Measurements from ENCODE around the gene DRD5.

DRD5 gene

GRCh38 chr4:9812501-9813340 is 31.3 kb downstream of the DRD5 start:
- Histone ChIP-seq H2AFZ (ENCODE audit: low read length, unreplicated experiment) (no peak overlapping the region), H3K79me2 (ENCODE audit: control insufficient read depth, insufficient read depth, low read length, unreplicated experiment) (no peaks in the 10 kb centered on the region), H3K4me3 (ENCODE audit: low read depth, low read length) (no peak overlapping the region), H3K4me1 (ENCODE audit: control insufficient read depth, insufficient read depth, low read length, unreplicated experiment) (no peaks in the 10 kb centered on the region), H3K27me3 (ENCODE audit: insufficient read depth, low read length) (no peaks in the 10 kb centered on the region), H3K36me3 (ENCODE audit: insufficient read depth, low read length) (no peaks in the 10 kb centered on the region), H3K27ac (ENCODE audit: low read depth, low read length) (no peak overlapping the region)

- Histone ChIP-seq H3K4me1 (ENCODE audit: control insufficient read depth, insufficient read depth, low read length, unreplicated experiment) (no peaks in the 10 kb centered on the region), H3K4me3 (ENCODE audit: low read depth, low read length) (no peak overlapping the region), H3K27ac (ENCODE audit: low read depth, low read length) (no peak overlapping the region), H3K27me3 (ENCODE audit: insufficient read depth, low read length) (no peaks in the 10 kb centered on the region), H3K36me3 (ENCODE audit: insufficient read depth, low read length) (no peaks in the 10 kb centered on the region), H2AFZ (ENCODE audit: low read length, unreplicated experiment) (no peak overlapping the region), H3K79me2 (ENCODE audit: control insufficient read depth, insufficient read depth, low read length, unreplicated experiment) (no peaks in the 10 kb centered on the region)
Measured at GRCh38 chr4:9816285-9816684, 34.9 kb downstream of the DRD5 start.

GRCh38 chr4:9820343-9820742 is 38.9 kb downstream of the DRD5 start:
- Histone ChIP-seq H3K79me2 (ENCODE audit: control insufficient read depth, insufficient read depth, low read length, unreplicated experiment) (no peaks in the 10 kb centered on the region), H3K27me3 (ENCODE audit: insufficient read depth, low read length) (no peaks in the 10 kb centered on the region), H3K36me3 (ENCODE audit: insufficient read depth, low read length) (no peaks in the 10 kb centered on the region), H3K27ac (ENCODE audit: low read depth, low read length) (no peak overlapping the region), H3K4me3 (ENCODE audit: low read depth, low read length) (no peak overlapping the region), H2AFZ (ENCODE audit: low read length, unreplicated experiment) (no peak overlapping the region), H3K4me1 (ENCODE audit: control insufficient read depth, insufficient read depth, low read length, unreplicated experiment) (no peaks in the 10 kb centered on the region)

GRCh38 chr4:9825049-9825448 is 43.6 kb downstream of the DRD5 start:
- Histone ChIP-seq H3K4me3 (ENCODE audit: low read depth, low read length) (no peak overlapping the region), H3K27me3 (ENCODE audit: insufficient read depth, low read length) (no peaks in the 10 kb centered on the region), H3K79me2 (ENCODE audit: control insufficient read depth, insufficient read depth, low read length, unreplicated experiment) (no peaks in the 10 kb centered on the region), H3K36me3 (ENCODE audit: insufficient read depth, low read length) (no peaks in the 10 kb centered on the region), H3K27ac (ENCODE audit: low read depth, low read length) (no peak overlapping the region), H3K4me1 (ENCODE audit: control insufficient read depth, insufficient read depth, low read length, unreplicated experiment) (no peaks in the 10 kb centered on the region), H2AFZ (ENCODE audit: low read length, unreplicated experiment) (no peak overlapping the region)

GRCh38 chr4:9826551-9826950 is 45.1 kb downstream of the DRD5 start:
- Histone ChIP-seq H3K27me3 (ENCODE audit: insufficient read depth, low read length) (no peaks in the 10 kb centered on the region), H3K36me3 (ENCODE audit: insufficient read depth, low read length) (no peaks in the 10 kb centered on the region), H3K4me3 (ENCODE audit: low read depth, low read length) (no peak overlapping the region), H3K79me2 (ENCODE audit: control insufficient read depth, insufficient read depth, low read length, unreplicated experiment) (no peaks in the 10 kb centered on the region), H3K27ac (ENCODE audit: low read depth, low read length) (no peak overlapping the region), H2AFZ (ENCODE audit: low read length, unreplicated experiment) (no peak overlapping the region), H3K4me1 (ENCODE audit: control insufficient read depth, insufficient read depth, low read length, unreplicated experiment) (no peaks in the 10 kb centered on the region)

GRCh38 chr4:9832640-9833039 is 51.2 kb downstream of the DRD5 start:
- Histone ChIP-seq H2AFZ (ENCODE audit: low read length, unreplicated experiment) (no peak overlapping the region), H3K27ac (ENCODE audit: low read depth, low read length) (no peak overlapping the region), H3K36me3 (ENCODE audit: insufficient read depth, low read length) (no peaks in the 10 kb centered on the region), H3K27me3 (ENCODE audit: insufficient read depth, low read length) (no peaks in the 10 kb centered on the region), H3K79me2 (ENCODE audit: control insufficient read depth, insufficient read depth, low read length, unreplicated experiment) (no peaks in the 10 kb centered on the region), H3K4me1 (ENCODE audit: control insufficient read depth, insufficient read depth, low read length, unreplicated experiment) (no peaks in the 10 kb centered on the region), H3K4me3 (ENCODE audit: low read depth, low read length) (no peak overlapping the region)

GRCh38 chr4:9833421-9833820 is 52.0 kb downstream of the DRD5 start:
- no peak overlapping the region for H3K27ac ChIP-seq (ENCODE audit: low read depth, low read length)
- H3K79me2 ChIP-seq (ENCODE audit: control insufficient read depth, insufficient read depth, low read length, unreplicated experiment) = no peaks in the 10 kb centered on the region
- H2AFZ ChIP-seq (ENCODE audit: low read length, unreplicated experiment) = no peak overlapping the region
- no peaks in the 10 kb centered on the region for H3K27me3 ChIP-seq (ENCODE audit: insufficient read depth, low read length)
- H3K4me1 ChIP-seq (ENCODE audit: control insufficient read depth, insufficient read depth, low read length, unreplicated experiment) = no peaks in the 10 kb centered on the region
- no peak overlapping the region for H3K4me3 ChIP-seq (ENCODE audit: low read depth, low read length)
- H3K36me3 ChIP-seq (ENCODE audit: insufficient read depth, low read length) = no peaks in the 10 kb centered on the region
